Measurements from ENCODE around the gene HEMK1.
A peak's percentile ranks its signal among the peaks of the same experiment; 100 is the strongest.

HEMK1 gene

DNA sequence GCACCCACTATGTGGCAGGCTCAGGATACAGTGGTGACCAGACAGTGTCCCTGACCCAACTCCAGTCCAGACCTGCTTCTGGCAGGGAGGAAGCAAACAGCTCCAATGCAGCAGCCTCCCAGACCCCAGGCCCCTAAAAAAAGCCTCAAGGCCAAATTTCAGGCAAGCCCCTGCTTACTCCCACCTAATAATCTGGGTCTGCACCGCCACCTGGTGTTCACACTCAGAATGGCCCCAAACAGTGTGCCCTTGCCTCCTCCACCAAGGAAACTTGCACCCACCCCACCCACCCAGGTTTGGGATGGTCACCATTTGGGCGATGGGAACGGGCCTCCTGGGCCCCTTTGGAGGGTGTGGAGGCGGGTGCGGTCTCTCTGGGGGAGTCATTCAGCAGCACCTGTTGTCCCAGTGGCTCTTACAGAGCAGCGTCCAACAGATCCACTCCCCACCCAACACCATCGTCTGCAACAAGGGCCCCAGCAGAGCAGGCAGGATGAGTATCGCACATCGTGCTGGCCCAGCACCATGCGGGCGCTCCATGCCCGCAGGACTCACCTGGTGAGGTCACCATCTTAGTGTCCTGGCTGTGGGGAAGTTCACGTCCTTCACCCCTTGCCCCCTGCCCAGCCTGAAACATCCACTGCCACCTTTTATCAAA is 19.1 kb upstream of the HEMK1 start:
- H3K4me3 ChIP-seq (ENCODE audit: low read depth, low read length), result no peak overlapping the region
- peak; percentile 71 for TF ChIP-seq CTCF (IDR thresholded peaks at IDR 0.05; ENCODE audit: low read depth, low read length)

DNA sequence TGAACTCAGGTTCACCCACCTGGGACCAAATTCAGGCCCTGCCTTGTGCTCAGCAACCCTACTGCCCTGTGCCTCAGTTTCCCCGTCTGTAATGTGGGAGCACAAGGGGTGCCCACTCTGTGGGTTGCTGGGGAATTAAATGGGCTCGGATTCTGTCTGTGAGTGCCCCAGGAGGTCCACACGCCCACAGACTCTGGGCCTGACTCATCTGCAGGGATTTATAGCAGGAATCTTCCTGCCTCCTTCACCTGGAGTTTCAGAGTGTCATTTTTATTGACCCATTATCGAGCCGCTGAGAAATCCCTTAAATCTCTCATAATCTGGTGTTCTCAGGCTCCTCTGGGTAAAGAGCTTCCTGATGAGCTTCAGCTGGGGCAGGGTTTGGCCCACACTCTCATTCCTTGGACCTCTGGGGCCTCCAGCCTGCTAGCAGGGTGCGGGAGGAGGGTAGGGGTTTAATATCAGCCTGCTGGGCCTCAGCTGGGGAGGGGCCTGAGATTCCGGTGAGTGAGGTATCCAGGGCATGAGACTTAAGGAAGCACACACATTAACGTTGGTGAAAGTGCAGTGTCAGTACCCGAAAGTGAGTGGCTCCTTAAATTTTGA is 18.2 kb upstream of the HEMK1 start:
- TF ChIP-seq CTCF (IDR thresholded peaks at IDR 0.05; ENCODE audit: low read depth, low read length), result no peak
- H3K4me3 ChIP-seq (ENCODE audit: low read depth, low read length), result no peak overlapping the region

- TF ChIP-seq CTCF (IDR thresholded peaks at IDR 0.05; ENCODE audit: low read depth, low read length), result no peak
- H3K4me3 ChIP-seq (ENCODE audit: low read depth, low read length), result no peak overlapping the region
These were observed 17.5 kb upstream of the HEMK1 start for GRCh38 chr3:50551681-50552435.

DNA sequence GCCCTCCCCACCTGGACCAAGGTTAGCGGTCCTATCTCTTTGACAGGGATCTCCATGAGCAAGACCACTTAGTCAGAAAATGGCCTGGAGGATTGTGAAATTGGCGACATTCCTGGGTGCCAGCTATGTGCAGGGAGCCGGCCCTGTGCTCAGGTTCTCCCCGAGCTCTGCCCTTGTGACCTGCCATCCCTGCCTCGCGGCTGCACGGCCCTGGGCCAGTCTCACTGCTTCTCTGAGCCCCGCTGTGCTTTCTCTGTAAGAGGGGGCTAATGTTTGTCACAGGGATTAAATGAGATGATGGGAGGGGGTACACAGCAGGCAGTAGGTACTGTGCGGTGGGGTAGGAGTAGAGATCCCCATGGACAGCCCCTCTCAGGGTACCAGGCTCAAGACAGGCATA is 16.7 kb upstream of the HEMK1 start:
- TF ChIP-seq CTCF (IDR thresholded peaks at IDR 0.05; ENCODE audit: low read depth, low read length), result no peak
- no peak overlapping the region for H3K4me3 ChIP-seq (ENCODE audit: low read depth, low read length)

GRCh38 chr3:50554553-50554952 is 14.8 kb upstream of the HEMK1 start:
- TF ChIP-seq CTCF (IDR thresholded peaks at IDR 0.05; ENCODE audit: low read depth, low read length), result no peak
- H3K4me3 ChIP-seq (ENCODE audit: low read depth, low read length), result no peak overlapping the region

- TF ChIP-seq CTCF (IDR thresholded peaks at IDR 0.05; ENCODE audit: low read depth, low read length), result no peak
These were observed 12.2 kb upstream of the HEMK1 start for GRCh38 chr3:50557106-50557505.

GRCh38 chr3:50557915-50558314 is 11.4 kb upstream of the HEMK1 start:
- H3K4me3 ChIP-seq (ENCODE audit: low read depth, low read length), result no peak overlapping the region
- no peak for TF ChIP-seq CTCF (IDR thresholded peaks at IDR 0.05; ENCODE audit: low read depth, low read length)

More at GRCh38 chr3:50557106-50557505, 12.2 kb upstream of the HEMK1 start:
- no peak overlapping the region for H3K4me3 ChIP-seq (ENCODE audit: low read depth, low read length)

Measured in WI38 (cell line).